H9 (cell line): ENCODE data around the gene ZSCAN25. TPM values are rescaled to one million over a fixed set of nuclear protein-coding genes. Genes with fewer than 3 reads are reported as not detected.

ENCODE experiments used
- DNase-seq: peaks from one replicate; pipeline ENCODE4 v3.0.0-alpha.2; 2017
- H2AFZ ChIP-seq: one replicate; pipeline ENCODE4 v1.6.1; 2013; ENCODE audit warnings: mild to moderate bottlenecking, low read length, control low read depth, moderate library complexity
- H2AK5ac ChIP-seq: 2 replicates; pipeline ENCODE4 v1.6.1; 2013; ENCODE audit warnings: low read length, control low read depth, mixed read lengths; ENCODE audit not compliant: insufficient read length
- H2BK120ac ChIP-seq: one replicate; pipeline ENCODE4 v1.6.1; 2013; ENCODE audit warnings: low read depth, mild to moderate bottlenecking, low read length, control low read depth, inconsistent platforms; ENCODE audit not compliant: poor library complexity, severe bottlenecking
- H2BK12ac ChIP-seq: 2 replicates; pipeline ENCODE4 v1.6.1; 2013; ENCODE audit warnings: low read length, control low read depth, mixed read lengths, low read depth; ENCODE audit not compliant: insufficient read length
- H2BK15ac ChIP-seq: 2 replicates; pipeline ENCODE4 v1.6.1; 2013; ENCODE audit warnings: low read depth, low read length, control low read depth
- H2BK20ac ChIP-seq: one replicate; pipeline ENCODE4 v1.6.1; 2013; ENCODE audit warnings: low read depth, mild to moderate bottlenecking, low read length, control low read depth, inconsistent platforms; ENCODE audit not compliant: poor library complexity, severe bottlenecking
- H2BK5ac ChIP-seq: 2 replicates; pipeline ENCODE4 v1.6.1; 2013; ENCODE audit warnings: low read length, control low read depth, mixed read lengths; ENCODE audit not compliant: insufficient read length
- H3K14ac ChIP-seq: 2 replicates; pipeline ENCODE4 v1.6.1; 2013; ENCODE audit warnings: low read length, control low read depth; ENCODE audit not compliant: insufficient read depth
- H3K18ac ChIP-seq: 2 replicates; pipeline ENCODE4 v1.6.1; 2013; ENCODE audit warnings: low read depth, mild to moderate bottlenecking, mixed read lengths, low read length, control low read depth; ENCODE audit not compliant: insufficient read length
- H3K23ac ChIP-seq: 2 replicates; pipeline ENCODE4 v1.6.1; 2013; ENCODE audit warnings: low read length, control low read depth, mixed read lengths, low read depth; ENCODE audit not compliant: insufficient read length
- H3K23me2 ChIP-seq: 2 replicates; pipeline ENCODE4 v1.6.1; 2013; ENCODE audit warnings: low read depth, mild to moderate bottlenecking, mixed read lengths, low read length, control low read depth; ENCODE audit not compliant: insufficient read length, poor library complexity, severe bottlenecking
- H3K27ac ChIP-seq: 2 replicates; pipeline ENCODE4 v1.5.1; 2013; ENCODE audit warnings: low read length, control low read depth, mixed read lengths, low read depth; ENCODE audit not compliant: insufficient read length
- H3K27me3 ChIP-seq: 2 replicates; pipeline ENCODE4 v1.6.1; 2013; ENCODE audit warnings: low read length, control low read depth, inconsistent platforms; ENCODE audit not compliant: insufficient read depth
- H3K4ac ChIP-seq: 2 replicates; pipeline ENCODE4 v1.6.1; 2013; ENCODE audit warnings: low read depth, mild to moderate bottlenecking, control low read depth, inconsistent platforms, low read length, moderate library complexity
- H3K4me1 ChIP-seq: 2 replicates; pipeline ENCODE4 v1.6.1; 2013; ENCODE audit warnings: low read length, control low read depth, inconsistent platforms; ENCODE audit not compliant: insufficient read depth
- H3K4me2 ChIP-seq: 2 replicates; pipeline ENCODE4 v1.6.1; 2013; ENCODE audit warnings: low read length, control low read depth, mixed read lengths; ENCODE audit not compliant: insufficient read length, insufficient read depth
- H3K56ac ChIP-seq: 2 replicates; pipeline ENCODE4 v1.6.1; 2013; ENCODE audit warnings: low read depth, mild to moderate bottlenecking, mixed read lengths, low read length, control low read depth; ENCODE audit not compliant: insufficient read length
- H3K79me1 ChIP-seq: 2 replicates; pipeline ENCODE4 v1.6.1; 2013; ENCODE audit warnings: low read depth, mild to moderate bottlenecking, moderate library complexity, low read length, control low read depth, inconsistent platforms; ENCODE audit not compliant: insufficient read depth, poor library complexity, severe bottlenecking
- H3K79me2 ChIP-seq: 2 replicates; pipeline ENCODE4 v1.6.1; 2013; ENCODE audit warnings: low read length, control low read depth, inconsistent platforms; ENCODE audit not compliant: insufficient read depth
- H3K9ac ChIP-seq: 2 replicates; pipeline ENCODE4 v1.6.1; 2013; ENCODE audit warnings: low read length, control low read depth, mixed read lengths; ENCODE audit not compliant: insufficient read length; ENCODE audit errors: extremely low read depth
- H3K9me3 ChIP-seq: one replicate; pipeline ENCODE4 v1.6.1; 2013; ENCODE audit warnings: low read depth, low read length, inconsistent platforms; ENCODE audit not compliant: control insufficient read depth
- H3T11ph ChIP-seq: one replicate; pipeline ENCODE4 v1.6.1; 2013; ENCODE audit warnings: mild to moderate bottlenecking, low read length, control low read depth, inconsistent platforms
- H4K20me1 ChIP-seq: one replicate; pipeline ENCODE4 v1.6.1; 2013; ENCODE audit not compliant: control insufficient read depth, insufficient read length, insufficient read depth
- H4K5ac ChIP-seq: 2 replicates; pipeline ENCODE4 v1.6.1; 2013; ENCODE audit warnings: low read depth, mild to moderate bottlenecking, mixed read lengths, low read length, control low read depth; ENCODE audit not compliant: insufficient read length
- H4K8ac ChIP-seq: replicated peaks from 2 replicates; pipeline ENCODE4 v1.6.1; 2013; ENCODE audit warnings: low read length, control low read depth, mixed read lengths, low read depth; ENCODE audit not compliant: insufficient read length
- H4K91ac ChIP-seq: 2 replicates; pipeline ENCODE4 v1.6.1; 2013; ENCODE audit warnings: low read depth, mild to moderate bottlenecking, moderate library complexity, mixed read lengths, low read length, control low read depth; ENCODE audit not compliant: insufficient read length
- H3K27ac Mint-ChIP-seq, 3 experiments: 2 replicates in 2 of 3; 3 replicates in 1 of 3; pipeline ENCODE4 v1.8.0; 2020 to 2021; ENCODE audit warnings: mixed read lengths in 3 of 3, mild to moderate bottlenecking in 1 of 3, moderate library complexity in 1 of 3
- H3K27me3 Mint-ChIP-seq: 2 replicates; pipeline ENCODE4 v1.8.0; 2021; ENCODE audit warnings: low read depth, mild to moderate bottlenecking, moderate library complexity, mixed read lengths
- H3K36me3 Mint-ChIP-seq, 3 experiments: 2 replicates in 2 of 3; 3 replicates in 1 of 3; pipeline ENCODE4 v1.8.0; 2020 to 2021; ENCODE audit warnings: low read depth in 3 of 3, mixed read lengths in 3 of 3; ENCODE audit not compliant: insufficient read depth in 1 of 3
- H3K4me1 Mint-ChIP-seq, 2 experiments: 2 replicates each; pipeline ENCODE4 v1.8.0; 2020; ENCODE audit warnings: mixed read lengths in 2 of 2
- H3K4me3 Mint-ChIP-seq, 2 experiments: 2 replicates in 1 of 2; 3 replicates in 1 of 2; pipeline ENCODE4 v1.8.0; 2020 to 2021; ENCODE audit warnings: mild to moderate bottlenecking in 2 of 2, mixed read lengths in 2 of 2, moderate library complexity in 1 of 2
- H3K9me3 Mint-ChIP-seq, 2 experiments: 2 replicates in 1 of 2; 3 replicates in 1 of 2; pipeline ENCODE4 v1.8.0; 2020; ENCODE audit warnings: mild to moderate bottlenecking in 2 of 2, mixed read lengths in 2 of 2, moderate library complexity in 1 of 2
- WGBS: extraction: QIAGEN DNeasy Blood & Tissue Kit; methylation state at CpG from one replicate; pipeline ENCODE4 v1.1.7; 2013; ENCODE audit warnings: missing lambda C conversion rate, low lambda C conversion rate, mixed read lengths; ENCODE audit not compliant: insufficient read length; ENCODE audit errors: extremely low coverage; 5-methylcytosine and 5-hydroxymethylcytosine counted together
- total RNA-seq: library from RNA; stranded (reverse); gene quantifications from 2 replicates; pipeline ENCODE4 v1.2.1, GENCODE V29; 2021
- TF ChIP-seq, protein P1 (sequence below): fragments of 200-600 bp; sonication (generic); conservative IDR thresholded peaks from 3 replicates; pipeline ENCODE4 v1.8.0; 2021; ENCODE audit warnings: antibody characterized with exemption, mild to moderate bottlenecking

ZSCAN25 gene
- total RNA-seq, 1 experiment from 2014 or later = 21.3 TPM

- no peak overlapping the region for H4K91ac ChIP-seq
- H3K27me3 ChIP-seq = no peaks in the 10 kb centered on the region
- no peak overlapping the region for H2BK5ac ChIP-seq
- H3K79me2 ChIP-seq = no peaks in the 10 kb centered on the region
- H4K20me1 ChIP-seq = no peaks in the 10 kb centered on the region
- no peaks in the 10 kb centered on the region for H3K4me1 ChIP-seq
- no peak overlapping the region for H2BK12ac ChIP-seq
- H3K4ac ChIP-seq = no peak overlapping the region
- H3K27ac Mint-ChIP-seq = no peak overlapping the region
- no peak overlapping the region for H3K4me3 Mint-ChIP-seq
- H3K23ac ChIP-seq = no peak overlapping the region
- H2AK5ac ChIP-seq = no peak overlapping the region
- H3K79me1 ChIP-seq = no peaks in the 10 kb centered on the region
- H3K9me3 Mint-ChIP-seq = no peaks in the 10 kb centered on the region
- H4K5ac ChIP-seq = no peak overlapping the region
- H3K9ac ChIP-seq = no peak overlapping the region
- no peak overlapping the region for H2BK120ac ChIP-seq
- no peaks in the 10 kb centered on the region for H3K23me2 ChIP-seq
- peak; percentile 76 for DNase-seq
- no peak overlapping the region for H2AFZ ChIP-seq
- H3K4me2 ChIP-seq = no peak overlapping the region
- no peaks in the 10 kb centered on the region for H3K36me3 Mint-ChIP-seq
- no peak overlapping the region for H4K8ac ChIP-seq
- H3K9me3 ChIP-seq = no peaks in the 10 kb centered on the region
- H3K18ac ChIP-seq = no peak overlapping the region
- WGBS = no CpG with 5 or more reads among the region's 7 CpGs
- H3K14ac ChIP-seq = no peak overlapping the region
- H2BK20ac ChIP-seq = no peak overlapping the region
- H3K27ac ChIP-seq = no peak overlapping the region
- H3T11ph ChIP-seq = no peak overlapping the region
- 0 out of 4 replicates have a peak, but pooled peaks cover 0 to 4% of the 10 kb centered on the region in 2 experiments for H3K4me1 Mint-ChIP-seq
- peaks cover 5% of the 10 kb centered on the region for H3K27me3 Mint-ChIP-seq
- H3K56ac ChIP-seq = no peak overlapping the region
- no peak overlapping the region for H2BK15ac ChIP-seq
- TF ChIP-seq, protein P1, sequence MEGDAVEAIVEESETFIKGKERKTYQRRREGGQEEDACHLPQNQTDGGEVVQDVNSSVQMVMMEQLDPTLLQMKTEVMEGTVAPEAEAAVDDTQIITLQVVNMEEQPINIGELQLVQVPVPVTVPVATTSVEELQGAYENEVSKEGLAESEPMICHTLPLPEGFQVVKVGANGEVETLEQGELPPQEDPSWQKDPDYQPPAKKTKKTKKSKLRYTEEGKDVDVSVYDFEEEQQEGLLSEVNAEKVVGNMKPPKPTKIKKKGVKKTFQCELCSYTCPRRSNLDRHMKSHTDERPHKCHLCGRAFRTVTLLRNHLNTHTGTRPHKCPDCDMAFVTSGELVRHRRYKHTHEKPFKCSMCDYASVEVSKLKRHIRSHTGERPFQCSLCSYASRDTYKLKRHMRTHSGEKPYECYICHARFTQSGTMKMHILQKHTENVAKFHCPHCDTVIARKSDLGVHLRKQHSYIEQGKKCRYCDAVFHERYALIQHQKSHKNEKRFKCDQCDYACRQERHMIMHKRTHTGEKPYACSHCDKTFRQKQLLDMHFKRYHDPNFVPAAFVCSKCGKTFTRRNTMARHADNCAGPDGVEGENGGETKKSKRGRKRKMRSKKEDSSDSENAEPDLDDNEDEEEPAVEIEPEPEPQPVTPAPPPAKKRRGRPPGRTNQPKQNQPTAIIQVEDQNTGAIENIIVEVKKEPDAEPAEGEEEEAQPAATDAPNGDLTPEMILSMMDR = peak; percentile 57
Observed at GRCh38 chr7:99601656-99602310, 15.0 kb upstream of the ZSCAN25 start.
